HG03354 (cell line): ENCODE measurements around the gene CRHBP.
"Not testable (repeated sequence)": the region's sequence is repeated elsewhere in the genome, so short reads cannot be mapped to it uniquely, and the experiment has no call there.

Experiments used
- ATAC-seq: cut with Tn5 transposase; IDR thresholded peaks from one replicate; pipeline ENCODE4 v1.9.1; 2021; ENCODE audit warnings: mild to moderate bottlenecking; ENCODE audit not compliant: unreplicated experiment, poor library complexity, severe bottlenecking

Gene CRHBP

GRCh38 chr5:76956033-76956432 is 3.2 kb downstream of the CRHBP start:
- no peak for ATAC-seq

GRCh38 chr5:76958991-76959767 is 6.3 kb downstream of the CRHBP start:
- ATAC-seq: no peak

- ATAC-seq: no peak
These were observed 7.3 kb downstream of the CRHBP start for GRCh38 chr5:76960004-76960625.

- no peak for ATAC-seq
These were observed 11.2 kb downstream of the CRHBP start for GRCh38 chr5:76964060-76964459.

- no peak for ATAC-seq
These were observed 18.7 kb downstream of the CRHBP start for GRCh38 chr5:76971511-76971910.

GRCh38 chr5:76972689-76973088 is 19.8 kb downstream of the CRHBP start:
- no peak for ATAC-seq

- no peak for ATAC-seq
These were observed 21.9 kb downstream of the CRHBP start for GRCh38 chr5:76974785-76975184.

GRCh38 chr5:76978869-76979268 is 26.0 kb downstream of the CRHBP start:
- no peak for ATAC-seq

GRCh38 chr5:76980518-76981144 is 27.8 kb downstream of the CRHBP start:
- ATAC-seq: no peak

- no peak for ATAC-seq
These were observed 29.6 kb downstream of the CRHBP start for GRCh38 chr5:76982450-76982849.

- ATAC-seq: no peak
These were observed 30.6 kb downstream of the CRHBP start for GRCh38 chr5:76983468-76983867.

- ATAC-seq: no peak
These were observed 34.1 kb downstream of the CRHBP start for GRCh38 chr5:76986825-76987526.

- ATAC-seq: no peak
These were observed 38.1 kb downstream of the CRHBP start for GRCh38 chr5:76990899-76991459.

- ATAC-seq: not testable (repeated sequence)
These were observed 40.6 kb downstream of the CRHBP start for GRCh38 chr5:76993436-76993835.

GRCh38 chr5:76994337-76994736 is 41.5 kb downstream of the CRHBP start:
- ATAC-seq: no peak

- not testable (repeated sequence) for ATAC-seq
These were observed 45.4 kb downstream of the CRHBP start for GRCh38 chr5:76998251-76998650.

GRCh38 chr5:76999451-76999850 is 46.6 kb downstream of the CRHBP start:
- no peak for ATAC-seq

- ATAC-seq: no peak
These were observed 50.4 kb downstream of the CRHBP start for GRCh38 chr5:77003246-77003645.

- no peak for ATAC-seq
These were observed 53.3 kb downstream of the CRHBP start for GRCh38 chr5:77006124-77006523.

- ATAC-seq: no peak
These were observed 55.6 kb downstream of the CRHBP start for GRCh38 chr5:77008413-77008812.
